Omental fat pad (tissue), 4 donors: Measurements from ENCODE around the gene TMUB1. TPM values are rescaled to one million over a fixed set of nuclear protein-coding genes. Genes with fewer than 3 reads are reported as not detected.

Experiments used
- ATAC-seq: fragments of 150-250 bp; one replicate; pipeline ENCODE4 v1.9.1; 2016; ENCODE audit warnings: mild to moderate bottlenecking, moderate library complexity; ENCODE audit not compliant: low FRiP score
- DNase-seq: peaks from one replicate; pipeline ENCODE4 v3.0.0-alpha.2; 2019; ENCODE audit warnings: low spot score
- total RNA-seq, 4 donors: library from RNA; depleted of rRNA; stranded (reverse); fragments of >200 nt; gene quantifications; one replicate each; pipeline ENCODE4 v1.1.0, GENCODE V29; 2016
- TF ChIP-seq, protein P1 (sequence below), 3 donors: fragments of 450-650 bp; IDR thresholded peaks; one replicate each; pipeline ENCODE4 v1.5.1; 2016 to 2017; ENCODE audit warnings: antibody characterized with exemption in 3 of 3, mild to moderate bottlenecking in 3 of 3, moderate library complexity in 2 of 3

The TMUB1 gene
- total RNA-seq, 4 donors from 2014 or later = 23.5 to 38.5 (median 26.9) TPM

DNA sequence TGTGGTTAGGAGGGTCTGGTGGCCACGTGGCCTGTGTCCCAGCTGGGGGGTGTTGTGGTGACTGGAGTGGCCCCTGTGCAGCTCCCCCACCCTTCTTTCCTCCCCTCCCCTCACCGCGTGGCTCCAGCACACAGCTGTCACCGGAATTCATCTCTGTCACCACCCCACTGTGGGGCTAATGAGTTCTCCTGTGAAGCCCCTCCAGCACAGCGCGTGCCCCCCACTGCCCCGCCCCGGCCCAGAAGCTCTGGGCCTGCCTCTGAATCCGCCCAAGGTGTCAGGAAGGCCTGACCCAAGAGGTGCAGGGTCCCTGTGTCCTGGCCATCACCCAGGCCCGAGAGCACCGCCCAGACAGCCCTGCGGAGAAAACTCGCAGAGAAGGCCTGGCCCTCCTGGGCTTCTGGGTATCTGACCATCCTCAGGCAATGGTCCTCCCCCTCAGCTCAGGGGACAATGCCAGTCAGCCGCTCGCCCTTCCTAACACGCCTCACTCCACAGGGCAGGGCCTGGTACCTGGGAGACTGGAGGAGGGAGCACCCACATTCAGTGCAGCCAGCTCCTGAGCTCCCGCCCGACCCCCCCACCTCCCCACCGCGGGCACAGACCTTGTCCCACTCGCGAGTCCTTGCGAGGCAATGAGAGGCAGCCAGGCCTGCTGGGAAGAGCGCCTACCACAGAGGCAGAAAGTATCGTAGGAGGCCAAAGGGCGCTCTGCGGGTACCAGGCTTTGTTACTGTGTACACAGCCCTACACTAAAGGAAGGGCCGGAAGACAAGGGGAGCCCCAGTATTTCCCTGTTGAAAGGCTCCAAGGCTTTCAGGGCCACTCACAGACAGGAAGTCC lies 46.0 kb upstream of the TMUB1 start:
- DNase-seq = no peak
- ATAC-seq = no peak
- TF ChIP-seq, protein P1, sequence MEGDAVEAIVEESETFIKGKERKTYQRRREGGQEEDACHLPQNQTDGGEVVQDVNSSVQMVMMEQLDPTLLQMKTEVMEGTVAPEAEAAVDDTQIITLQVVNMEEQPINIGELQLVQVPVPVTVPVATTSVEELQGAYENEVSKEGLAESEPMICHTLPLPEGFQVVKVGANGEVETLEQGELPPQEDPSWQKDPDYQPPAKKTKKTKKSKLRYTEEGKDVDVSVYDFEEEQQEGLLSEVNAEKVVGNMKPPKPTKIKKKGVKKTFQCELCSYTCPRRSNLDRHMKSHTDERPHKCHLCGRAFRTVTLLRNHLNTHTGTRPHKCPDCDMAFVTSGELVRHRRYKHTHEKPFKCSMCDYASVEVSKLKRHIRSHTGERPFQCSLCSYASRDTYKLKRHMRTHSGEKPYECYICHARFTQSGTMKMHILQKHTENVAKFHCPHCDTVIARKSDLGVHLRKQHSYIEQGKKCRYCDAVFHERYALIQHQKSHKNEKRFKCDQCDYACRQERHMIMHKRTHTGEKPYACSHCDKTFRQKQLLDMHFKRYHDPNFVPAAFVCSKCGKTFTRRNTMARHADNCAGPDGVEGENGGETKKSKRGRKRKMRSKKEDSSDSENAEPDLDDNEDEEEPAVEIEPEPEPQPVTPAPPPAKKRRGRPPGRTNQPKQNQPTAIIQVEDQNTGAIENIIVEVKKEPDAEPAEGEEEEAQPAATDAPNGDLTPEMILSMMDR (IDR thresholded peaks at IDR 0.05) = no peak

DNA sequence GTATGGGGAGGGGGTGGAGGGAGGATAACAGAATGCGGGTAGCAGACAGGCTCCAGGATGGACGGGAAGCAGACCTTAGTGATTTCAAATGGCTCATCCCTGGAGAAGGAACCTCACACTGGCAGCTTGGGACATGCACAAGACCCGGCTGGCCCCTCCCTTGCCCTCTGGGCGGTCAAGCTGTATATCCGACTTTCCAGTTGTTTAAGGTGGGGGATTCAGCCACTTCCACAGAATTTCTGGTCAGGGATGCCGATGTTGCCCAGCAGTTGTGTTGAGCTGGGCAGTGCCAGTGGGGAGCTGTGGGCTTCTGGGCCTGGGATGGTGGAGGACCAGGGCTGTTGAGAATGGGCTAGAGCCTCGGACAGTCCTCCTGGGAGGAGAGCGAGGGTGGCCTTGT lies 45.4 kb upstream of the TMUB1 start:
- ATAC-seq (no peak), DNase-seq (no peak)
- TF ChIP-seq, protein P1 (IDR thresholded peaks at IDR 0.05) = no peak

DNA sequence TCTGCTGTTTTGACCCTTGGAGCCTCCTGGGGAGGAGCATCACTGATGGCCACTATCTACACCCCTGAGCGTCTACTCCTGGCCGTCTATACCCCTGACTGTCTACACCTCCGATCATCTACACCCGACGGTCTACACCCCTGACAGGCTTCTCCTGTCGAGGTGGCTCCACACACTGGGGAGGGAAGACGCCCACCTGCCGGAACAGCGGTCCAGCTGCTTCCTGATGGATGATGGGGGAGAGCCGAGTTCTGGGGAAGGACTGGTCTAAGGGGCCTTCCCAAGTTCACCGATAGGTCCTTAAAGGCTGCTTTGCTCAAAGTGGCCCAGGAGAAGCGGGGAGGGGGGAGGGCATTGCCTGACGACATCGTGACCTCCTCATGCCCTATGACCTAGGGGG lies 44.9 kb upstream of the TMUB1 start:
- TF ChIP-seq, protein P1 (IDR thresholded peaks at IDR 0.05) = no peak
- no peak for ATAC-seq

DNA sequence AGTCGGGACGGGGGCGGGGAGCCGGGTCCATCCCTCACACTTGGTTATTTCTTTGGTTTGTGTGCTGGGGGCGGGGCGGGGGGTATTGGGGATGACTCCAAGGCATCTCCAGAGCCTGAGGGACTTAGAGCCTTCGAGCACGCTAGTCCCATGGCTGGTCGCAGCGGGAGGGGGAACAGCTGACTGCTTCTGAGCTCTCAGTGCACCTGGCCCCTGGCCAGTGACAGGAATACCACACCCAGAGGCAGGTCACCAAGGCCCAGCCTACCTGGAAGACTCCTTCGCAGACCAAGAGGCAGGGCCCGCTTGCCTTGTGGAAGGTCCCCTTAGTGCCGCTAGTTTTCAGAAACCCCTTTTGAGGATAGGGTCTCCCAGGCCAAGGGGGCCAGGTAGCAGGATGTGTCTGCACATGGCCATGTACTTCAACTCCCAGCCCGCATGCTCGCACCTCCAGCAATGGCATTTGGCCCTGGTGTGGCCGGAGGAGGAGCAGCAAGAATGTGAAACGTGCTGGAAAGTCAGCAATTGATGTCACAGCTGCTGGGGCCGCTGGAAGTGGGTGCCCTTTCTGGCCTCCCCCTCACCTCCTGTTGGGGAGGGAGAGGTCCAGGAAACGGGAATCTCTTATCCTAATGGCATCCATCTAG lies 43.3 kb upstream of the TMUB1 start:
- DNase-seq (no peak), ATAC-seq (no peak)
- TF ChIP-seq, protein P1 (IDR thresholded peaks at IDR 0.05) = no peak

More for the DNA sequence above, 44.9 kb upstream of the TMUB1 start:
- DNase-seq = no peak

DNA sequence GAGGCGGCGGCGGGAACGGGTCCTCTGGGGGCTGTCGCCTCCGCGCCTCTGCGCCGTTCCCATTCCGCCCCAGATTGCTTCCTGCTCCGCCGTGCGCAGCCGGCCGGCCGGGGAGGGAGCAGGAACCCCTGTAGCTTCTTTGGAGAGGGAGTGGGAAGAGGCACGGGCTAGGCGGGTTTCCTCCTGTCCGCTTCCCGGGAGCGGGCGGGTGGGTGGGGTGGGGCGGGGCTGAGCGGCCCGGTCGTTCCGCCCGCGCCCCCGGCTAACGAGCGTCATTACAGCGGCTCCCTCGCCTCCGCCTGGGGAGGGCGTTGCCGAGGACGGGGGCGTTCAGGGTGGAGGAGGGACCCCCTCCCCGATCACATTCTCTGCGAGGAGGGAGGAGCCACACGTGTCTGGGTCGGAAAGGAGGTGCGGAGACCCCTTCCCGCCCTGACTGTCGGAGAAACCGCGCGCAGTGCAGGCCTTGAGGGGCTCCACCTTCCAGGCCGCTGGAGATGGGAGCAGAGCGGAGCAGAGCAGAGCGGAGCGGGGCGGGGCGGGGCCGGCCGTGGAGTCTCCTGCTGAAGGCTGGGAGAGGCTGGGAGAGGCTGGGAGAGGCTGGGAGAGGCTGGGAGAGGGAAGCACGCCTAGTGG lies 42.7 kb upstream of the TMUB1 start:
- ATAC-seq (peak; percentile 56), DNase-seq (no peak)
- TF ChIP-seq, protein P1 (IDR thresholded peaks at IDR 0.05) = no peak

DNA sequence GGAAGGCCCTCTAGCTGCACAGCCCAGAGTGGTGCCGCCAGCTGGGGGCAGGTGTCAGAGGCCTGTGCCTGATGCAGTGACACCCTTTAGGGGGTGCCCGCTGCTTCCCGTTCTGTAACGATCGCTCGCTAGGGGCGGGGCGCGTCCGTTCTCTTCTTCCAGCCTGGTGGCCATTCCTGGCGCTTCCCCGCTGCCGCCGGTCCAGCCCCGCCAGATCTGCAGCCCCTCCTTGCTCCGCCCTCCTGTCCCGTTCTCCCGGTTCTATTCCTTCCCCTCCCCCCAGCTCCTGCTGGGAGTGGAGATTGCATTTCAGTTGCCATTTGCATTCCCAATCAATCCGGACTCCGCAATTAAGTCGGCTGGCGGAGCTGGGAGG lies 42.2 kb upstream of the TMUB1 start:
- TF ChIP-seq, protein P1 (IDR thresholded peaks at IDR 0.05) = no peak
- no peak for ATAC-seq
- no peak for DNase-seq
